NCI-H1694 (cell line): ENCODE measurements around the gene LRP1B.
"Not testable (repeated sequence)": the region's sequence is repeated elsewhere in the genome, so short reads cannot be mapped to it uniquely, and the experiment has no call there.

Experiments
- DNase-seq: peaks from one replicate; lab custom pipeline; 2025; lab: John Stamatoyannopoulos, UW

Gene LRP1B

DNA sequence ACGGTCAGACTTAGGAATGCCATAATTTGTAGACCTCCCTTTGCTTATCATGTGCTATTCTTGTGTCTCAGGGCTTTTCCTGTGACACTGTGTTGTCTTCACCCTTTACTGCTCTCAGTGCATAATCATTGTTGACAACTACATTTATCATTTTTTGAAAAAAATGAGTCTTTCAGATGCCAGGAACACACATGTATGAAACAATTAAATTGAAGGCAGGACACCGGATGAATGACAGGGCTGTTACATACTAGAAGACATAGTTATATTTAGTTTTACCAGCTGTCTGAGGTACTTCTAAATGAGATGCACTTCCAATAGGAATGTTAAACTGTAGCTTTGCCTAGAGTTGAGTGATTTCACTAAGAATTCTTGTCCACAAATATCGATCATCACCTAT is 243.5 kb downstream of the LRP1B start:
- no peak for DNase-seq

DNA sequence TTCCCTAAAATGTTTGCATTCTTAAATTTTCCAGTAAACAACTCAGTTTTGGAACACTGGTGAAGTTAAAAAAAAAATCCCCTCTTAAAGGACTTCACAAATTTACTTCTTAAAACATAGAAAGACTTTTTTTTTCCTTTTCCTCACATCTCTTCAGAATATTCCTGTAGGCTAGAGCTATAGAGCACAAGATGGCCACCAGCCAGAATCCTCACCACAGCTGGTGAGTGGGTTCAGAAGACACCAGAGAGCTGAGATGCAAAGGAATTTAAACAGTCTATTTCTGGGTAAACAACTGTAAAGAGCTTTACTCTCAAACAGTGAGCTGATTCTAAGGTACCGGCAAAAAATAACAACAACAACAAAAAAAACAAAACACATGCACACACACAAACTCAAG is 252.8 kb downstream of the LRP1B start:
- no peak for DNase-seq

DNA sequence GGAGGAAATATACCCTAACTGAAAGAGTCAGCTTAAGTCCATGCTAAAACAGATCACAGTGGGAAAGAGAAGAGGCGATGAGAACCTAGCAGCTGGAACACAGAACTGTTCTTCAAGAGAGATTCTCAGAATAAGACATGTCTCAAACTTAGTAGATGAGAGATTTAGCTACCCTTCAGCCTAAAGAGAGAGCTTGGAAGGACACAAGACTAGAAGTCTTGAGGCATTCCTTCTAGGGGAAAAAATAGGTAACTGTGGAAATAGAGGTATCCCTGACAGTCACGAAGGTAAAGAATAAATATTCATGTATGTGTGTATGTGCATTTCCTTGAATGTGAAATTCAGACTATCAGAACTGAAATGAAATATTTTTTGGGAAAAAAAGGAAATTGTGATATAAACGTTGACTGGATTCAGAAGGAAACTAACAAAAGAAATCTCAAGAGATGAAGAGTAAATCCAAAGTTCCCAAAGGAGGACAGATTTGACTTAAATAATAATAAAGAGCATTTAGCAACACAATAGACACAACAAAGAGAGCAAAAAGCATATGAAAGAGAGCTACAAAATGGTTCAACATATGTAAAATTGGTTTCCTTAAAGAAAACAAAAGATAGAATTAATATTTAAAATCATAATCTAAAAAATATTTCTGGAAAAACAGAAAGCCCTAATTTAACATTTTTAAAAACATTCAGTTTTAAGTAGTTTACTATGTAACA is 258.7 kb downstream of the LRP1B start:
- DNase-seq, result no peak

DNA sequence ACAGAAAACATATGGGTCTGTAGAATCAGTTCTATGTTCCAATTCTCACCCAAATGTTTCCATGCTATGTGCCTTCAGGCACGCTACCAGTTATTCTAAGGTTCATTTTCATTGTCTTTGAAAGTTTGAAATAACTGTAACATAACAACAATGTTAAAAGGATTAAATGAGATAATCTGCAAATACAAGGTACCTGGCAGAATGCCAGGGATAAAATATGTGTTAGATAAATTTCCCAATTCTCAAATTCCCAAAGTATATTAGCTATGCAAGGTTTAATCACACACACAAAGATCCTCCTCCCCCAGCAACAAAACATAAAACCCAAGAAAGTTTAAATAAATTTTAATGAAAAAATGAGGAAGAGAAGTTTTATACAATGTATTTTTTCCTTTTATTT is 261.2 kb downstream of the LRP1B start:
- no peak for DNase-seq

DNA sequence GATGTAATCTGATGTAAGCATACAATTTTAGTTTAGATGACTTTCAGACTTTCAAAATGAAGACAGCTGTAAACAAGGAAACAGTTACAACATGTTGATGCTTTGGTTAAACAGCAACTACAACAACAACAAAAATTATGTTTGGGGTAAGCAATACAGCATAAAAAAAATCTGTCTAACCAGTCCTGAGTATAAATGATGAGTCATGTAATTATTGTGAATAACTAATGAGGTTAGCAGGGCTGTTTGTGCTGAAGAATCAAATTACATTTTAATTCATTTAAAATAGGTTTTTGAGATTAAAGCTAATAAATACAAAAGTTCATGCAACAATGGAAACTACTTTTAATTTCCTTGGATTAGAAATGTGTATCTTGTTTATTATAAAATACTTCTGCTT is 266.9 kb downstream of the LRP1B start:
- DNase-seq, result no peak

DNA sequence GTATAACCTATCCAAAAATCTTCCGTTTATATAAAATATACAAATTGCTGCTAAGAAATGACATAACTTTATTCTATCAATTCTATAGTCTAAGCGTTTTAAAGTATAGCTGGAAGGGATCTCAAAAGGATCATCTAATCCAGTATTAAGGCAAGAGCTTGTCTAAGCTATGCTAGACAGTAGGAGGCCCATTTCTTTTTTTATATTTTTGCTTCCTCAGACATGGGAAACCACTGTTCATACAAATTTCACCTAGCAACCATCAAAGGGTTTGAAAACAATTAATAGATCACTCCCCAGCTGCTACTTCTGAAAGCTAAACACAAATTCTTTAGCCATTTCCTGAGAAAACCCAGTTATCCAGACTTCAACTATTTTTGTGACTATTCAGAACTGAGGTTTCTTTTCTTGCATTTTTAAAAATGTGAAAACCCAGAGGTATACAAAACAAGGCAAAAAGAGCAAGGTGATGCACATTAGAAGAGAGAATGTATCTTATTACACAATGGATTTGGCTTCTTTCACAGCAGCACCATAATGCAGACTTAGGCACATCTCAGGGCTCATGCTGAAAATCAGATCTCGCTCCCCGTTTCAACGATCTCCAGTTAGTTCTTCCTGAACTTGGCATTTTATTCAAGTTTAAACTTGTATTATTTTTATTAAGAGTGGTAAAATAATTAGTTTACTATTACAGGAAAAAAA is 274.4 kb downstream of the LRP1B start:
- DNase-seq, result no peak

DNA sequence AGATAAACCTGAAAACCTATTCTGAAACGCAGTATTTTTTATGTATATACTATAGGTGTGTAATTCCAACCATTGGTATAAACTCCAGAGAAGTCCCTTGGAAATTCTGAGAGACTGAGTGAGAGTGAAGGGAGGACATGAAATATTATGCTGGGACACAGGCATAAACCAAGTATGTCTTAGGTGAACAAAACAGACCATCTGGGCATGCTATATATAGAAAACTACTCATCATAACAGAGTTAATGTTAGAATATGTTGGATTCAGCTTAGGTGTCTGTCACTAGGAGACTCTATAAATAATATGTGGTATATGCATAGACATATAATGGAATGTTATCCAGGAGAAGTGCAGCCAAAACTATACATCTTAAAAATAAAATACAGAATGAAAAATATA is 282.6 kb downstream of the LRP1B start:
- DNase-seq, result peak; percentile 32

DNA sequence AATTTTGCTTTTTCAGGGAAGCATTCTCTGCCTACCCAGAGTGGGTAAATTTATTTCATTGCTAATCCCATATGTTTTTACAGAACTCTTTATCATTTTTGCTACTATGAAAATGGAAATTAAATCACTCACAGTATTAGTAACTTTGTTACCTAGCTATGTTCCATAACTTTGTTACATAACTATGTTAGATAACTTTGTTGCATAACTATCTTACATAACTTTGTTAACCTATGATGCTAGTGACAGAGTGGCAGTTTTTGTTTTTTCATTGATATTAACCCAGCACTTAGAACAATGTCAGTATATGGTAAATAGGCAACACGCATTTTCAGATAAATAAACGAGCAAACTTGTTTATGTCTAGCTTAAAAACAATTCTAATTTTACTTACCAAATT is 286.6 kb downstream of the LRP1B start:
- DNase-seq, result no peak

DNA sequence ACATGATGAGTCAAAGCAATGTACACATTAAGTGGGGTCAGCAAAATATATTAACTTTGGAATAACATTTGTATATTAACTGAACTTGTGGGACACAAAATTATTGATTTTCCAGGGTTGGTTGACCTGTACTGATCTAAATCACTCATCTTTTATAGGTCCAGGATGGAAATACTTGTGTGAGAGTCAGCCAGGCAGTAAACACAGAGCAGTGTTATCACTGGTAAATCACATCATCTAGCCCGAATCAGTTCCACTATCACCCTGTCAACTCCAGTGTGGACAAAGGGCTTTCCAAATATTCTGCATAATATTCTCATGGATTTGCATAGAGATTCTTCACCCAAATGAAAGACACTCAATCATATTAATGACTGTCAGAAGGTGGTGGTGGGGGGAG is 295.7 kb downstream of the LRP1B start:
- DNase-seq, result no peak

DNA sequence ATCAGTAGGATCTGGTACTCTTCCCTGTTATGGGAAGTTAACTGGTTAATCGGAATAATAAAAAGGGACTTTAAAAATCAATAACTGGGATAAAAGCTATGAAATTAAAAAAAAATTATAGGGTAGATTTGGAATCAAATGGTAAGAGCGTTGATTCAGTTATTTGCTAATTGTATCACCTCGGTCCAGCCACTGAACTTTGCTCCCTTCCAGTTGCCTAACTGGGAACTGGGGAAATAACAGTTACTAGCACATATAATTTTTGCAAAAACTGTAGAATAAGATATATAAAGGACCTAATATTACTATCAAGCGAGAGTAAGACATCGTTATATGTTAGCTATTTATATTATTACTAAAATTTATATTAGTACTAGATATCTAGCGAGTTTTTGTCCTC is 302.1 kb downstream of the LRP1B start:
- DNase-seq, result no peak

DNA sequence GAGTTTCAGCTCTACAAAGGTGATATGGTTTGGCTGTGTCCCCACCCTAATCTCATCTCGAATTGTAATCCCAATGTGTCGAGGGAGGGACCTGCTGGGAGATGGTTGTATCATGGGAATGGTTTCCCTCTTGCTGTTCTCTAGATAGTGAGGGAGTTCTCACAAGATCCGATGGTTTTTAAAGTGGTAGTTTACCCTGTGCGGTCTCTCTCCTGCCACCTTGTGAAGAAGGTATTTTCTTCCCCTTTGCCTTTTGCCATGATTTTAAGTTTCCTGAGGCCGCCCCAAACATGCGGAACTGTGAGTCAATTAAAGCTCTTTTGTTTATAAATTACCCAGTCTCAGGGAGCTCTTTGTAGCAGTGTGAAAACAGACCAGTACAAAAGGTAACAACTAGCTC is 306.0 kb downstream of the LRP1B start:
- DNase-seq, result no peak

DNA sequence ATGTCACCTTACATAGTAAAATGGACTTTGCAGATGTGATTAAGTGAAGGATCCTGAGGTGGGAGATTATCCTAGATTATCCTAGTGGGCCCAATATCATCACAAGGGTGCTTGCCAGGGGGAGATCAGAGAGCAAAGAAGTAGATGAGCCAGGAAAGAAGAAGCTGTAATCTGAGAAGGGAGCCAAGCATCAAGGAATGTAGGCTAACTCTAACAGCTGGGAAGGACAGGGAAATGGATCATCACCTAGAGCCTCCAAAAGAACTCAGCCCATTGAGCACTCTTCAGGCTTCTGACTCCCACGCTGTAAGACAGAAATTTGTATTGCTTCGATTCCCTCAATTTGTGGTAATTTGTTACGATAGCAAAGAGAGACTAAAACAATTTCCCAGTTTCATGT is 309.9 kb downstream of the LRP1B start:
- DNase-seq, result no peak

DNA sequence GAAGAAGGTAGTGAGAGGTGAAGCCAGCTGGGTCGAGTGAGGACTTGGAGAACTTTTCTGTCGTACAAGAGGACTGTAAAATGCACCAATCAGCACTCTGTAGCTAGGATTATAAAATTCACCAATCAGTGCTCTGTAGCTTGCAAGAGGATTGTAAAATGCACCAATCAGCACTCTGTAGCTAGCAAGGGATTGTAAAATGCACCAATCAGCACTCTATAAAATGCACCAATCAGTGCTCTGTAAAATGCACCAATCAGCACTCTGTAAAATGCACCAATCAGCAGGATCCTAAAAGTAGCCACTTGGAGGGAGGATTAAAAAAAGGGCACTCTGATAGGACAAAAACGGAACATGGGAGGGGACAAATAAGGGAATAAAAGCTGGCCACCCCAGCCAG is 315.5 kb downstream of the LRP1B start:
- DNase-seq, result not testable (repeated sequence)

DNA sequence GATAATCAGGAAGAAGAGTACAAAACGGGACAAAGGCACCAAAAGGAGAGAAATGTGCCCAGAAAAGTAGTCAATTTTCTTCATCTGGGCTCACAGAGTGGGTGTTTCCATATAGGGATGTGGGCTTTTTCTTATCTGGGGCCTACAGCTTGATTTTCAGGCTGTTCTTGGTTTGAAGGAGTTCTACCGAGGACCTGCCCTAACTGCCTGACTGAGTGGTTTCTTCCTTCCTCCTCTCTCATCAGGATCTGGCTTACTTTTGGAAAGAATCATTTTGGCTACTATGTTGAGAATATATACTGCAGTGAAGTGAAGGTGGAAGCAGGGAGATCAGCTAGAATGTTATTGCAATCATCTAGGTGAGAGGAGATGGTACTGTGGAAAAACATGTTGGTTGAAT is 316.7 kb downstream of the LRP1B start:
- DNase-seq, result no peak

DNA sequence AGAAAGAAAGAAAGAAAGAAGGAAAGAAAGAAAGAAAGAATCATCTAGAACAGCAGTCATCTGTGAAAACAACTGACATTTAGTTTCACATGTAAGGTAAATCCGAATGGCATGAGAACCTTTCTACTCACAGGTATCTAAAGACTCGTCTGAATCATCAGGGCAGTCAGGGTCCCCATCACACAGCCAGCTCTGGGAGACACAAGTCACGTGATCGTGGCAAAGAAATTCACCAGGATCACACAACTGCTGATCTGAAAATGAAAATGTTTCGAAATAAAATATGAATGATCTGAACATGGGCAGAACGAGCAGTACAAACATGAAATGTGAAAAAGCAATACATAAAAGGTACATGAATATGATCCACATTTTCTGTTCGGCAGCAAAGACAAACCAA is 320.7 kb downstream of the LRP1B start:
- no peak for DNase-seq

DNA sequence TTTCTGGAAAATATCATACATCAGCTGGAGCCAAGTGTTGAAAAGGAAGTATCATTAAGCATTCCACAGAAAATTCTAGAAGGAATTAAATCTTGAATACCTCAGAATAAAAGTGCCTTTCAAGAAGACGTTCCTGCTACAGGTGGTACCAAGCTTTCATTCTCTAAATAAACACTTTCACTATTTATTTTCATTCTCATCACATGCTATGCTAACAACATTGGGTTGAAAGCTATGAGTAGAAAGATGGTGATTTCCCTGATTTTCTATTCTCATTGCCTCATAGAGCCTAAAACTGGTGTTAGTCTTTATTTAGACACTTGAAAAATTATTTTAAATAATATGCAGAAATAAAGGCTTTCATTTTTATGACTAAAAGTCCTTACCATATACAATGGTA is 324.7 kb downstream of the LRP1B start:
- no peak for DNase-seq

DNA sequence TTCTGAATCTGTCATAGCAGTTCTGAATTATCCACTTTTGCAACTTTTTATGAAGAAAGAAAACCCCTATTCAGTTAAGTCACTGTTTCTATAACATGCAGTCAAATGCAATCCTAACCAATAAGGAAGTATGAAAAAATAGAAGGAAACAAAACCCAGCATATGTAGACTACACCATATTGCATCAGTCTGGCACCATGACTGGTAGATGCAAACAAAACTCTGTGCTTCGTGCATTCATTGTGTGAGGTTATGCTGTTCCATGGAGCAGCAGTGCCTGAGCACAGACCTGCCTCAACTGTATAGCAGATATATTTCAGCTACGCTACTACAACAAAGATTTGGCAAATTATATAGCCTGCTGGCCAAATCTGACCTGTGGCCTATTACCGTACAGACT is 325.5 kb downstream of the LRP1B start:
- no peak for DNase-seq

DNA sequence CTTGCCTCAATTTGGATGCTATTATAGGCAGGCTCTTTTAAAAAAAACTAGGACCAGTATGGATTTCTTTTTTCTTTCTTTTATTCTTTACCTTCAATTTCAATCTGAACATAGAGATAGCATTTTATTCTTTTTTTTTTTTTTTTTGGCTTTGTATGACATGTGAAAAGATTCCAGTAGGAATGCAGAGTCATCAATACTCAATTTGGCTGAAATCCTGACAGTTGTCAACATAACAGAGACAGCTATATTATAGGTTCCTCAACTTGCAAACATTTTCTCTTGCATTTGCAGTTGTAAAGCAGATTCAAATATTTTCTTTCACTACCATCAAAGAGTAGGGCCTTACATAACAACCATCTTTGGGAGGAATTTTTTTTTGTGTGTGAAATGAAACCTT is 334.4 kb downstream of the LRP1B start:
- no peak for DNase-seq

DNA sequence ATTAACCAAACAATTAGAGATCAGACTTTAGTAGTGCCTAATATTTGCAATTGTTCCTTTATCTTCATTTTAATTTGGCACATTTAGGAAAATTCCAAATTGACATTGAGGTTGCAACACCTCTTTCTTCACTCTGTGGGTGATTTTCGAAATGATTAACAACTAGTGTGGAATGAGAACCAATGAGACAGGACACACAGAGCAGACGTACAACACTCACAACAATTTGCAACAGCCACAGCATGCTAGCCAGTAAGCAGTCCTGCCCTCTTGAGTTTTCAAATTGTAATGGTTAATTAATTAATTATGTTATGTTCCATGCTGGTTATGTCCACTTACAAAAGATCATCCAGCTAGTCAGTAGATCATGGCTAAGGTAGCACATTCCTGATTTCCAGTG is 339.3 kb downstream of the LRP1B start:
- no peak for DNase-seq

DNA sequence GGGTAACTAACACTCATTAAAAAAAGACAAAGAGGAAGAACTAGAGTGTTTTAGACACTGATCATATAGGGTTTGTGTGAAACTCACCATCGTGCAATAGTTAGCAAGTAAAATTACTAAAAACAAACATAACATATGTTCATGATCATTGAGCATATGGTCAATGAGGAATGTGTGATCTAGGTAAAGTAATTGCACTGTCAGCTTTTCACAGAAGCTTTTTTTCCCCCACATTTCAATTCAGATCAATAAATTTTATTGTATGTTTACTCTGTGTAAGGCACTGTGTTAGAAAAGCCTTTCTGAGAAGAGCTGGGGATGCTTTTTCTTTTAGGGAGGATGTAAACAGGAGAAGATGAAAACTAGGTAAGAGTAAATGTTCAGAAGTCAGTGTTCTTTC is 348.2 kb downstream of the LRP1B start:
- no peak for DNase-seq

DNA sequence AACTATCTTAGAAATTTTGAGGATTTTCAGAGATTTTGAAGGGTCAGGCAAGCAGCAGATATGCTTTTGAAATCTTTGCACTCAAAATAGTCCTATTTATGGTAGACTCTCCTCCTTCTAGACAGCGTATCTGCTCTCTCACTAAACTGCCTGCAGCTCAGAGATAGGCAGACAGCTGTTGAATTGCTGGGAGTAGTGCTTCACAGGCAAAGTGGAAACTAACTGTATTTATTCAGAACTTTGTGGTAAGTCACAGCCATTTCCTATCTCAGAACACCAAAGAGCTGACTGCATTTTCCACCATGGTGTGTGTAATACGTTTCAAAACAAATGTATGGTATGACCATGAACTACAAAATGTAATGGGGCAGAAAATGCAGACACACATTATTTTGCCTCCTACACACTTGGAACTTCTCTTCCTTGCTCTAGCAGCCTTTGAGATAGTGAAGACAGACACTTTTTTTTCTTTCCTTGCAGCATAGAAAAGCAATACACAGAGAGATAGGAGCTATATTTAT is 352.4 kb downstream of the LRP1B start:
- DNase-seq, result no peak

DNA sequence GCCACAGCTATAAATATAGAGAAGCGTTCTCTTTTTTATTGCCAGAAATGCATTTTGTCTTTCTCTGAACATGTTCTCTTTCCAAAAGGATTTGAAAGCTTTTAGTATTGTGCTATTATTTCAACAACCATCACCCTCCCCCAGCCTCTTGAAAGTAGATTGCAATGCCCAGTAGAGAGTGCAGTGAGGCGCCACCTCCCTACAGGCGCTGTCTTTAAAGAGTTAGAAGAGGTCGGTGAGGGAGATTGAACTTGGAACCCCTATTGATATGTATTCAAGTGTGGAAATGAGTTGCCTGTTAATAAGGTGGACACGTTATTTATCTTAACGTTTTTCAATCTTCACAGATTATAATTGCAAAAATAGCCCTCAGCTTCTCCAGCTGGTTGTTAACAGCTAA is 360.3 kb downstream of the LRP1B start:
- DNase-seq, result no peak

DNA sequence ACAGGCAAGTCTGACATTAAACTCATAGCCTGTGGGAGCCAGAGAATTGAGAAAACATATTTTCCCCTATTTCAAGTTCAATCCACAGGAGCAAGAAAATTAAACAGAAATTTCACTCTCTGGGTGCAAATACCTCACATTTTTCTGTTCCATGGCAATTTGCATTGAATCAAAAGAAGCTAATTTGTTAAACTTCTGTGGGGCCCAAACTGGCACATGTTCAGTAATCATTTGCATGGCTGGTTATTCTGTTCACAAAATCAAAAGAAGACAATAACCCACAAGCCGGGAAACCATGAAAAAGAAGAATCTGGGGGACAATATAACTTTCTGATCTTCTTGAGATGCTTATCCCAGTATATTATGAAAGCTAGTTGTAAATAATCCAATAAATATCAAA is 363.1 kb downstream of the LRP1B start:
- DNase-seq, result no peak

DNA sequence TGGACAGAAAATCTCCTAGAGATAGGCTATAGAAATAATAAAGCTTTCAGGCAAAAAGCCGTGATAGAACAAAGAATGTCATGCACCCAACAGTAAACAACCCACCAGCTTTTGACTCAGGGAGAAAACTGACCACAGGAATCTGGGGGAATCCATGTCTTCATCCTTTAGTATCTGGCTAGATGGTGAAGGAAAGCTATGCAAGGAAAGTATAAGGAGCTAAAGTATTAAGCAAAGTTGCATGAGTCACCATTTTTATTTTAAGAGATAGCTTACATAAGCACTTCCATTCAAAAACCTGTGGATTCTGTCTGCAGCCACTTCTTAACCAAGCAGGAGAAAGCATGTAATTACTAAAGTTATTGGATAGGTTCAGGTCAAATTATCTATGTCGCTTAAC is 363.8 kb downstream of the LRP1B start:
- no peak for DNase-seq
